Esophagus muscularis mucosa (tissue), 4 donors: ENCODE data around the gene ZNF438. TPM values are rescaled to one million over a fixed set of nuclear protein-coding genes. Genes with fewer than 3 reads are reported as not detected.
A peak's percentile ranks its signal among the peaks of the same experiment; 100 is the strongest.

Experiments
- DNase-seq: peaks from one replicate; pipeline ENCODE4 v3.0.0-alpha.2; 2017; ENCODE audit errors: extremely low spot score
- H3K27ac ChIP-seq, 4 donors: fragments of 200-600 bp; sonication (generic); replicated peaks in 1 of 4; 1 replicate in 3 of 4; 2 replicates in 1 of 4; pipeline ENCODE4 v1.5.1; 2016 to 2019; ENCODE audit warnings: mild to moderate bottlenecking in 1 of 4
- H3K27me3 ChIP-seq, 4 donors: fragments of 200-600 bp; sonication (generic); one replicate each; pipeline versions ENCODE4 v1.5.1 to v1.6.0; 2016 to 2019
- H3K36me3 ChIP-seq, 4 donors: fragments of 200-600 bp; sonication (generic); one replicate each; pipeline ENCODE4 v1.5.1; 2016 to 2019
- H3K4me1 ChIP-seq, 4 donors: fragments of 200-600 bp; sonication (generic); one replicate each; pipeline ENCODE4 v1.5.1; 2016 to 2019
- H3K4me3 ChIP-seq, 4 donors: fragments of 200-600 bp; sonication (generic); 1 replicate in 2 of 4; 2 replicates in 2 of 4; pipeline ENCODE4 v1.5.1; 2016 to 2019; ENCODE audit warnings: mild to moderate bottlenecking in 4 of 4, moderate library complexity in 1 of 4
- H3K9me3 ChIP-seq, 4 donors: fragments of 200-600 bp; sonication (generic); 1 replicate in 3 of 4; 2 replicates in 1 of 4; pipeline ENCODE4 v1.5.1; 2016 to 2019
- CTCF ChIP-seq, 3 experiments: fragments of 200-600 bp in 2 of 3; fragments of 450-650 bp in 1 of 3; sonication (generic) in 2 of 3; IDR thresholded peaks; one replicate each; pipeline ENCODE4 v1.5.1; 2017 to 2019; ENCODE audit warnings: antibody characterized with exemption in 3 of 3, mild to moderate bottlenecking in 2 of 3, moderate library complexity in 1 of 3
- EP300 ChIP-seq: sonication (generic); formaldehyde crosslinking; IDR thresholded peaks from one replicate; pipeline ENCODE4 v1.6.1; 2017; ENCODE audit warnings: antibody characterized with exemption
- POLR2A ChIP-seq: fragments of 450-650 bp; IDR thresholded peaks from one replicate; pipeline ENCODE4 v1.6.1; 2017; ENCODE audit warnings: antibody characterized with exemption, moderate library complexity, mild to moderate bottlenecking, low read depth
- POLR2AphosphoS5 ChIP-seq, 2 donors: sonication (generic); formaldehyde crosslinking; IDR thresholded peaks; one replicate each; pipeline ENCODE4 v1.6.1; 2017; ENCODE audit warnings: antibody characterized with exemption in 2 of 2
- WGBS: methylation state at CpG from one replicate; pipeline ENCODE4 v1.1.5; 2018; 5-methylcytosine and 5-hydroxymethylcytosine counted together
- intact Hi-C: fragments of 100-400 bp; cut with DNase I; formaldehyde crosslinking; loops from one replicate; pipeline ENCODE4 v1.15.1; 2023
- total RNA-seq, 4 donors: library from RNA; depleted of rRNA; stranded (reverse); fragments of >200 nt; gene quantifications; one replicate each; pipeline versions ENCODE4 v1.1.0 to v1.2.1, GENCODE V29; 2016

The ZNF438 gene
- total RNA-seq, 4 donors from 2014 or later: 11.0 to 11.6 (median 11.3) TPM

GRCh38 chr10:30999070-30999712 is 32.5 kb downstream of the ZNF438 start:
- Histone ChIP-seq H3K4me1 (peaks cover 3 to 16% (median 10%) of the 10 kb centered on the region in 4 donors), H3K9me3 (peaks cover 0 to 10% (median 0%) of the 10 kb centered on the region in 4 donors), H3K27ac (peak overlapping the region in 3 of 4 donors; percentile 28 to 34 (median 32)), H3K36me3 (no peaks in the 10 kb centered on the region), H3K27me3 (no peaks in the 10 kb centered on the region), H3K4me3 (peak overlapping the region; percentile 11 to 38 (median 18))
- peak; percentile 51 to 63 for TF ChIP-seq POLR2AphosphoS5 (IDR thresholded peaks at IDR 0.05)
- TF ChIP-seq CTCF (IDR thresholded peaks at IDR 0.05): no peak
- intact Hi-C loops: no loop called here
- whole genome bisulfite sequencing: 68% methylated on average over 3 of the region's 3 CpGs
- no peak for DNase-seq

GRCh38 chr10:30997536-30998235 is 34.0 kb downstream of the ZNF438 start:
- DNase-seq: no peak

GRCh38 chr10:30996481-30997005 is 35.1 kb downstream of the ZNF438 start:
- no peak overlapping the region for H3K4me3 ChIP-seq
- intact Hi-C loops: no loop called here

More at GRCh38 chr10:30997536-30998235, 34.0 kb downstream of the ZNF438 start:
- intact Hi-C loops: no loop called here
- 92% methylated on average over 3 of the region's 3 CpGs for WGBS
- Histone ChIP-seq H3K27me3 (no peaks in the 10 kb centered on the region), H3K36me3 (no peaks in the 10 kb centered on the region), H3K9me3 (peaks cover 0 to 10% (median 0%) of the 10 kb centered on the region in 4 donors), H3K27ac (no peak overlapping the region), H3K4me3 (peak overlapping the region in 2 of 4 donors; percentile 22 to 38), H3K4me1 (peaks cover 7 to 25% (median 14%) of the 10 kb centered on the region in 4 donors)
- no peak for TF ChIP-seq EP300
- no peak for TF ChIP-seq CTCF (IDR thresholded peaks at IDR 0.05)
- no peak for TF ChIP-seq POLR2AphosphoS5 (IDR thresholded peaks at IDR 0.05)
- TF ChIP-seq POLR2A: no peak

GRCh38 chr10:30995081-30995770 is 36.4 kb downstream of the ZNF438 start:
- no peak for DNase-seq
- 88% methylated on average over 3 of the region's 3 CpGs for WGBS
- Histone ChIP-seq H3K36me3 (no peaks in the 10 kb centered on the region), H3K9me3 (peaks cover 0 to 10% (median 0%) of the 10 kb centered on the region in 4 donors), H3K27me3 (no peaks in the 10 kb centered on the region), H3K4me1 (peaks cover 16 to 39% (median 25%) of the 10 kb centered on the region in 4 donors), H3K27ac (no peak overlapping the region), H3K4me3 (no peak overlapping the region)
- intact Hi-C loops: no loop called here
- TF ChIP-seq EP300 (no peak), CTCF (IDR thresholded peaks at IDR 0.05) (no peak), POLR2AphosphoS5 (IDR thresholded peaks at IDR 0.05) (no peak), POLR2A (no peak)

More at GRCh38 chr10:30996481-30997005, 35.1 kb downstream of the ZNF438 start:
- no peaks in the 10 kb centered on the region for H3K36me3 ChIP-seq
- TF ChIP-seq POLR2A (no peak), EP300 (no peak), CTCF (IDR thresholded peaks at IDR 0.05) (no peak), POLR2AphosphoS5 (IDR thresholded peaks at IDR 0.05) (no peak)
- no peak overlapping the region for H3K27ac ChIP-seq
- H3K9me3 ChIP-seq: peaks cover 0 to 10% (median 0%) of the 10 kb centered on the region in 4 donors
- H3K4me1 ChIP-seq: peaks cover 13 to 34% (median 20%) of the 10 kb centered on the region in 4 donors
- no peak for DNase-seq
- no peaks in the 10 kb centered on the region for H3K27me3 ChIP-seq
